Liver (tissue), 9 donors: ENCODE data around the gene LYPD5. TPM values are rescaled to one million over a fixed set of nuclear protein-coding genes. Genes with fewer than 3 reads are reported as not detected.

Source experiments
- DNase-seq: peaks from one replicate; pipeline ENCODE4 v3.0.0-alpha.2; 2017; ENCODE audit warnings: low spot score
- H3K27ac ChIP-seq, 2 donors: one replicate each; pipeline ENCODE4 v1.7.0; 2013; ENCODE audit warnings: inconsistent platforms in 2 of 2, low read length in 2 of 2, control low read depth in 1 of 2, low read depth in 1 of 2, mild to moderate bottlenecking in 1 of 2
- H3K27me3 ChIP-seq, 4 donors: one replicate each; pipeline versions ENCODE4 v1.6.1 to v1.7.0; 2013; ENCODE audit warnings: low read length in 3 of 4, inconsistent platforms in 1 of 4, mild to moderate bottlenecking in 1 of 4, moderate library complexity in 1 of 4; ENCODE audit not compliant: control insufficient read depth in 4 of 4, insufficient read depth in 4 of 4
- H3K36me3 ChIP-seq, 4 donors: one replicate each; pipeline versions ENCODE4 v1.6.1 to v1.7.0; 2013; ENCODE audit warnings: low read length in 3 of 4, mild to moderate bottlenecking in 3 of 4, low read depth in 1 of 4, moderate library complexity in 1 of 4; ENCODE audit not compliant: control insufficient read depth in 4 of 4, insufficient read depth in 3 of 4
- H3K4me1 ChIP-seq, 4 donors: one replicate each; pipeline versions ENCODE4 v1.6.1 to v1.7.0; 2013; ENCODE audit warnings: low read length in 3 of 4, mild to moderate bottlenecking in 3 of 4, moderate library complexity in 1 of 4; ENCODE audit not compliant: control insufficient read depth in 4 of 4, insufficient read depth in 4 of 4
- H3K4me3 ChIP-seq, 3 donors: one replicate each; pipeline versions ENCODE4 v1.6.1 to v1.7.0; 2013; ENCODE audit warnings: low read length in 3 of 3, control low read depth in 1 of 3, low read depth in 1 of 3, mild to moderate bottlenecking in 1 of 3
- H3K9ac ChIP-seq, 2 donors: one replicate each; pipeline ENCODE4 v1.7.0; 2013; ENCODE audit warnings: low read length in 2 of 2, mild to moderate bottlenecking in 2 of 2, moderate library complexity in 2 of 2, control low read depth in 1 of 2, low read depth in 1 of 2
- H3K9me3 ChIP-seq, 4 donors: one replicate each; pipeline versions ENCODE4 v1.6.1 to v1.7.0; 2013; ENCODE audit warnings: low read length in 3 of 4; ENCODE audit not compliant: control insufficient read depth in 4 of 4
- ATF3 ChIP-seq: IDR thresholded peaks from 2 replicates; pipeline ENCODE4 v1.6.1; 2016; ENCODE audit warnings: antibody characterized with exemption
- EGR1 ChIP-seq, 2 donors: IDR thresholded peaks; 2 replicates each; pipeline ENCODE4 v1.6.1; 2016 to 2018; ENCODE audit warnings: antibody characterized with exemption in 2 of 2, low read depth in 2 of 2
- GABPA ChIP-seq, 2 donors: IDR thresholded peaks in 1 of 2; conservative IDR thresholded peaks in 1 of 2; 2 replicates each; pipeline ENCODE4 v1.6.1; 2016; ENCODE audit warnings: antibody characterized with exemption in 2 of 2, mild to moderate bottlenecking in 1 of 2, moderate library complexity in 1 of 2
- HNF4A ChIP-seq, 2 donors: conservative IDR thresholded peaks; 2 replicates each; pipeline ENCODE4 v1.6.1; 2016; ENCODE audit warnings: antibody characterized with exemption in 2 of 2, mild to moderate bottlenecking in 2 of 2
- HNF4G ChIP-seq: IDR thresholded peaks from 2 replicates; pipeline ENCODE4 v1.6.1; 2016; ENCODE audit warnings: antibody characterized with exemption
- JUND ChIP-seq, 2 donors: IDR thresholded peaks; 2 replicates each; pipeline ENCODE4 v1.6.1; 2016; ENCODE audit warnings: antibody characterized with exemption in 2 of 2
- MAX ChIP-seq: IDR thresholded peaks from 2 replicates; pipeline ENCODE4 v1.6.1; 2016; ENCODE audit warnings: antibody characterized with exemption
- NR2F2 ChIP-seq: IDR thresholded peaks from 2 replicates; pipeline ENCODE4 v1.6.1; 2016; ENCODE audit warnings: antibody characterized with exemption
- RAD21 ChIP-seq, 2 donors: IDR thresholded peaks; 2 replicates each; pipeline ENCODE4 v1.6.1; 2016; ENCODE audit warnings: antibody characterized with exemption in 2 of 2, mild to moderate bottlenecking in 2 of 2
- RXRA ChIP-seq, 2 donors: IDR thresholded peaks; 2 replicates each; pipeline ENCODE4 v1.6.1; 2017 to 2018; ENCODE audit warnings: antibody characterized with exemption in 2 of 2, mild to moderate bottlenecking in 1 of 2
- SP1 ChIP-seq: IDR thresholded peaks from 2 replicates; pipeline ENCODE4 v1.6.1; 2018; ENCODE audit warnings: antibody characterized with exemption, mild to moderate bottlenecking
- TAF1 ChIP-seq: conservative IDR thresholded peaks from 2 replicates; pipeline ENCODE4 v1.6.1; 2016; ENCODE audit warnings: antibody characterized with exemption, mild to moderate bottlenecking
- YY1 ChIP-seq: IDR thresholded peaks from 2 replicates; pipeline ENCODE4 v1.6.1; 2016; ENCODE audit warnings: antibody characterized with exemption, mild to moderate bottlenecking
- WGBS: extraction: QIAGEN DNeasy Blood & Tissue Kit; methylation state at CpG from one replicate; pipeline ENCODE4 v1.1.7; 2013; 5-methylcytosine and 5-hydroxymethylcytosine counted together
- polyA plus RNA-seq, 2 donors: library from polyadenylated mRNA; stranded (reverse) in 1 of 2; unstranded in 1 of 2; fragments of 200-250 nt in 1 of 2; fragments of >200 nt in 1 of 2; fragmentation: Nextera tagmentation in 1 of 2; extraction: Ambion mirVana in 1 of 2; gene quantifications; one replicate each; pipeline versions ENCODE4 v1.2.1 to v1.2.3, GENCODE V29; 2013 to 2015
- total RNA-seq, 2 donors: library from RNA; depleted of rRNA; stranded (reverse); fragments of >200 nt; gene quantifications; one replicate each; pipeline ENCODE4 v1.2.3, GENCODE V29; 2014
- TF ChIP-seq, protein P1 (sequence below): IDR thresholded peaks from 2 replicates; pipeline ENCODE4 v1.6.1; 2016; ENCODE audit warnings: antibody characterized with exemption, mild to moderate bottlenecking
- TF ChIP-seq, protein P2 (sequence below): fragments of 150-350 bp; IDR thresholded peaks from 2 replicates; pipeline ENCODE4 v1.5.1; 2017; ENCODE audit warnings: improper control_type of control experiment, low read depth, low read length; ENCODE audit not compliant: missing input control
- donor health status: healthy.
- donor health status: healthy.
- donor health status: healthy.
- donor health status: healthy.
- donor health status: healthy.

The LYPD5 gene
- total and polyA plus RNA-seq, 4 donors: 0.08 to 0.14 (median 0.13) TPM; not detected in 1

DNA sequence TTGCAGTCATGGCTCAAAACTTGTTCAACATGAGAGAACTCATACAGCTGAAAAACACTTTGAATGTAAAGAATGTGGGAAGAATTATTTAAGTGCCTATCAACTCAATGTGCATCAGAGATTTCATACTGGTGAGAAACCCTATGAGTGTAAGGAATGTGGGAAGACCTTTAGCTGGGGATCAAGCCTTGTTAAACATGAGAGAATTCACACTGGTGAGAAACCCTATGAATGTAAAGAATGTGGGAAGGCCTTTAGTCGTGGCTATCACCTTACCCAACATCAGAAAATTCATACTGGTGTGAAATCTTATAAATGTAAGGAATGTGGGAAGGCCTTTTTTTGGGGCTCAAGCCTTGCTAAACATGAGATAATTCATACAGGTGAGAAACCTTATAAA is 45.0 kb upstream of the LYPD5 start:
- Histone ChIP-seq H3K27me3 (no peaks in the 10 kb centered on the region), H3K36me3 (peaks cover 7 to 53% (median 44%) of the 10 kb centered on the region in 4 donors), H3K27ac (no peak overlapping the region), H3K4me1 (no peaks in the 10 kb centered on the region), H3K9me3 (peaks cover 39 to 85% (median 55%) of the 10 kb centered on the region in 4 donors), H3K4me3 (peak overlapping the region in 2 of 3 donors; percentile 15 to 44), H3K9ac (no peak overlapping the region)
- DNase-seq: no peak
- TF ChIP-seq, protein P1, sequence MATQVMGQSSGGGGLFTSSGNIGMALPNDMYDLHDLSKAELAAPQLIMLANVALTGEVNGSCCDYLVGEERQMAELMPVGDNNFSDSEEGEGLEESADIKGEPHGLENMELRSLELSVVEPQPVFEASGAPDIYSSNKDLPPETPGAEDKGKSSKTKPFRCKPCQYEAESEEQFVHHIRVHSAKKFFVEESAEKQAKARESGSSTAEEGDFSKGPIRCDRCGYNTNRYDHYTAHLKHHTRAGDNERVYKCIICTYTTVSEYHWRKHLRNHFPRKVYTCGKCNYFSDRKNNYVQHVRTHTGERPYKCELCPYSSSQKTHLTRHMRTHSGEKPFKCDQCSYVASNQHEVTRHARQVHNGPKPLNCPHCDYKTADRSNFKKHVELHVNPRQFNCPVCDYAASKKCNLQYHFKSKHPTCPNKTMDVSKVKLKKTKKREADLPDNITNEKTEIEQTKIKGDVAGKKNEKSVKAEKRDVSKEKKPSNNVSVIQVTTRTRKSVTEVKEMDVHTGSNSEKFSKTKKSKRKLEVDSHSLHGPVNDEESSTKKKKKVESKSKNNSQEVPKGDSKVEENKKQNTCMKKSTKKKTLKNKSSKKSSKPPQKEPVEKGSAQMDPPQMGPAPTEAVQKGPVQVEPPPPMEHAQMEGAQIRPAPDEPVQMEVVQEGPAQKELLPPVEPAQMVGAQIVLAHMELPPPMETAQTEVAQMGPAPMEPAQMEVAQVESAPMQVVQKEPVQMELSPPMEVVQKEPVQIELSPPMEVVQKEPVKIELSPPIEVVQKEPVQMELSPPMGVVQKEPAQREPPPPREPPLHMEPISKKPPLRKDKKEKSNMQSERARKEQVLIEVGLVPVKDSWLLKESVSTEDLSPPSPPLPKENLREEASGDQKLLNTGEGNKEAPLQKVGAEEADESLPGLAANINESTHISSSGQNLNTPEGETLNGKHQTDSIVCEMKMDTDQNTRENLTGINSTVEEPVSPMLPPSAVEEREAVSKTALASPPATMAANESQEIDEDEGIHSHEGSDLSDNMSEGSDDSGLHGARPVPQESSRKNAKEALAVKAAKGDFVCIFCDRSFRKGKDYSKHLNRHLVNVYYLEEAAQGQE: no peak
- no peak for TF ChIP-seq HNF4A (conservative IDR thresholded peaks at IDR 0.05)
- no peak for TF ChIP-seq MAX
- TF ChIP-seq TAF1: no peak
- no peak for TF ChIP-seq EGR1 (IDR thresholded peaks at IDR 0.05; ENCODE audit: low read depth in 2 of 2)
- no peak for TF ChIP-seq JUND (IDR thresholded peaks at IDR 0.05)
- no peak for TF ChIP-seq SP1
- TF ChIP-seq ATF3: no peak
- TF ChIP-seq GABPA (IDR thresholded peaks at IDR 0.05 in 1 of 2, conservative IDR thresholded peaks at IDR 0.05 in 1 of 2): no peak
- TF ChIP-seq RAD21 (IDR thresholded peaks at IDR 0.05): no peak
- TF ChIP-seq, protein P2, sequence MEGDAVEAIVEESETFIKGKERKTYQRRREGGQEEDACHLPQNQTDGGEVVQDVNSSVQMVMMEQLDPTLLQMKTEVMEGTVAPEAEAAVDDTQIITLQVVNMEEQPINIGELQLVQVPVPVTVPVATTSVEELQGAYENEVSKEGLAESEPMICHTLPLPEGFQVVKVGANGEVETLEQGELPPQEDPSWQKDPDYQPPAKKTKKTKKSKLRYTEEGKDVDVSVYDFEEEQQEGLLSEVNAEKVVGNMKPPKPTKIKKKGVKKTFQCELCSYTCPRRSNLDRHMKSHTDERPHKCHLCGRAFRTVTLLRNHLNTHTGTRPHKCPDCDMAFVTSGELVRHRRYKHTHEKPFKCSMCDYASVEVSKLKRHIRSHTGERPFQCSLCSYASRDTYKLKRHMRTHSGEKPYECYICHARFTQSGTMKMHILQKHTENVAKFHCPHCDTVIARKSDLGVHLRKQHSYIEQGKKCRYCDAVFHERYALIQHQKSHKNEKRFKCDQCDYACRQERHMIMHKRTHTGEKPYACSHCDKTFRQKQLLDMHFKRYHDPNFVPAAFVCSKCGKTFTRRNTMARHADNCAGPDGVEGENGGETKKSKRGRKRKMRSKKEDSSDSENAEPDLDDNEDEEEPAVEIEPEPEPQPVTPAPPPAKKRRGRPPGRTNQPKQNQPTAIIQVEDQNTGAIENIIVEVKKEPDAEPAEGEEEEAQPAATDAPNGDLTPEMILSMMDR: no peak
- TF ChIP-seq HNF4G: no peak
- no peak for TF ChIP-seq YY1
- no peak for TF ChIP-seq RXRA (IDR thresholded peaks at IDR 0.05)
- TF ChIP-seq NR2F2: no peak
- WGBS: 94% methylated on average over 1 of the region's 1 CpG

DNA sequence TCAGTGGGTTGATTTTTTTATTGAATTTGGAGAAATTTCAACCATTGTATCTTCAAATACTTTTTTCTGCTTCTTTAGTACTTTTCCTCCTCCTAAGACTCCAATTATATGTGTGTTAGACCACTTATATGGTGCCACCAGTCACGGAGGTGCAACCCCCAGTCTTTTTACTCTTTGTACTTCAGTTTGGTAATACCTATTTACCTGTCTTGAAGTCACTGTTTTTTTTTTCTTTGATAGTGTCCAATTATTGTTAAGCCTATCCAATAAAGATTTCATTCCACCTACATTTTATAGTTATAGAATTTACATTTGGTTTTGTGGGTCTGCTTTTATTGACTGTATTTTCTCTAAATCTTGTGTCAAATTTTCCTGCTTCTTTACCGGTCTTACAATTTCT is 39.8 kb upstream of the LYPD5 start:
- no peak overlapping the region for H3K27ac ChIP-seq
- DNase-seq: no peak
- H3K27me3 ChIP-seq: no peaks in the 10 kb centered on the region
- peak overlapping the region in 2 of 3 donors; percentile 18 to 23 for H3K4me3 ChIP-seq
- H3K36me3 ChIP-seq: peaks cover 15 to 87% (median 77%) of the 10 kb centered on the region in 4 donors
- no peaks in the 10 kb centered on the region for H3K4me1 ChIP-seq
- TF ChIP-seq HNF4A (conservative IDR thresholded peaks at IDR 0.05) (no peak), NR2F2 (no peak)
- peaks cover 31 to 88% (median 53%) of the 10 kb centered on the region in 4 donors for H3K9me3 ChIP-seq
- WGBS: 95% methylated on average over 2 of the region's 2 CpGs
- H3K9ac ChIP-seq: no peak overlapping the region
